Adipocyte (in vitro differentiated cells): ENCODE data around the gene BCL2.

ENCODE experiments used
- DNase-seq: peaks from one replicate; pipeline ENCODE4 v3.0.0-alpha.2; 2015; ENCODE audit warnings: low read depth
- H3K27me3 ChIP-seq: replicated peaks from 2 replicates; pipeline ENCODE4 v1.7.0; 2013; ENCODE audit warnings: mild to moderate bottlenecking, low read length, moderate library complexity; ENCODE audit not compliant: control insufficient read depth, insufficient read depth
- H3K36me3 ChIP-seq: 2 replicates; pipeline ENCODE4 v1.7.0; 2013; ENCODE audit warnings: low read length, mild to moderate bottlenecking, moderate library complexity; ENCODE audit not compliant: control insufficient read depth, insufficient read depth, severe bottlenecking
- H3K4me1 ChIP-seq: 2 replicates; pipeline ENCODE4 v1.7.0; 2013; ENCODE audit warnings: mild to moderate bottlenecking, low read length, moderate library complexity; ENCODE audit not compliant: control insufficient read depth, insufficient read depth
- H3K4me3 ChIP-seq: 2 replicates; pipeline ENCODE4 v1.7.0; 2013; ENCODE audit warnings: mild to moderate bottlenecking, low read length, moderate library complexity
- H3K9ac ChIP-seq: 2 replicates; pipeline ENCODE4 v1.7.0; 2013; ENCODE audit warnings: mild to moderate bottlenecking, low read length, moderate library complexity
- H3K9me3 ChIP-seq: 2 replicates; pipeline ENCODE4 v1.7.0; 2013; ENCODE audit warnings: mild to moderate bottlenecking, low read length, moderate library complexity; ENCODE audit not compliant: control insufficient read depth

The BCL2 gene

GRCh38 chr18:63272638-63273037, 46.9 kb downstream of the BCL2 start:
- H3K9me3 ChIP-seq = no peaks in the 10 kb centered on the region
- H3K9ac ChIP-seq = no peak overlapping the region
- no peaks in the 10 kb centered on the region for H3K36me3 ChIP-seq
- no peaks in the 10 kb centered on the region for H3K27me3 ChIP-seq
- DNase-seq = no peak
- H3K4me3 ChIP-seq = no peak overlapping the region
- peaks cover 11% of the 10 kb centered on the region for H3K4me1 ChIP-seq

DNA sequence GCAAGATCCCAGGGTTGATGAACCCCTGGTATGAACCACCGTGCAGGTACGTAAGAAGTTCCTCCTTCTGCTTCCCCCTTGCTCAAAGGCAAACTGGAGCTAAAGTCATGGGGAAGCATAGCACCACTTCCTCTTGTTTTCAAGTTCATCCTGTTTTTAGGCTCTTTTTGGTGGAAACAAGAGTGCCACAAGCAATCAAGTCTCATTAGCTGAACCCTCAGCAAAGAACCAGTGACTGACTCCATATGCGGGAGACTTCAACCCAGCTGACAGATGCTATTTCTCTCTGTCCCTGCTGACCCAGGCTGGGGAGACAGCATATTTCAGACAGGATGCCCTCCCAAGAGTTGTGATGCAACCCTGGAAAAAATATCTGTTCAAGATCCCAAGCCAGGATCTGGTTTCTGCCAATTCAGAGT, 47.7 kb downstream of the BCL2 start:
- no peak overlapping the region for H3K4me3 ChIP-seq
- DNase-seq = peak; percentile 43
- H3K9me3 ChIP-seq = no peaks in the 10 kb centered on the region
- peaks cover 11% of the 10 kb centered on the region for H3K4me1 ChIP-seq
- no peaks in the 10 kb centered on the region for H3K36me3 ChIP-seq
- H3K9ac ChIP-seq = no peak overlapping the region
- no peaks in the 10 kb centered on the region for H3K27me3 ChIP-seq

DNA sequence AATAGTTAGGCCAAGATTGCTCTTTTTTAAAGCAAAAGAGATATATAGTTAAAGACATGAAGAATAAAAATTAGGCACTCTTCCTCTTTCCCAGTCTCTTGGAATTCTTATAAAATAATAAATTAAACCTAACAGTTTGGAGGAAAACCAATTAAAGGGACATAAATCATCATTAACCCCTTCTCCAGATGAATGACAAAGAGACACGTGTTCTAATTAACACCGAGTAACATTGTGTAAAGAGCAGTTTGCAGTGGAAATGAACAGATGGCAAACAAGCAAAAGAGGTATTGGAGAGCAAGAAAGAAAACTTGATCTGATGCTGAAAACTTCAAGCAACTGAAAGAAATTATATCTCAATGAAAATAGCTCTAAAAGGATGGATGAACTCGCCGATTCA, 48.4 kb downstream of the BCL2 start:
- no peaks in the 10 kb centered on the region for H3K36me3 ChIP-seq
- no peaks in the 10 kb centered on the region for H3K9me3 ChIP-seq
- no peak overlapping the region for H3K4me3 ChIP-seq
- H3K27me3 ChIP-seq = no peaks in the 10 kb centered on the region
- peaks cover 11% of the 10 kb centered on the region for H3K4me1 ChIP-seq
- H3K9ac ChIP-seq = no peak overlapping the region
- no peak for DNase-seq

DNA sequence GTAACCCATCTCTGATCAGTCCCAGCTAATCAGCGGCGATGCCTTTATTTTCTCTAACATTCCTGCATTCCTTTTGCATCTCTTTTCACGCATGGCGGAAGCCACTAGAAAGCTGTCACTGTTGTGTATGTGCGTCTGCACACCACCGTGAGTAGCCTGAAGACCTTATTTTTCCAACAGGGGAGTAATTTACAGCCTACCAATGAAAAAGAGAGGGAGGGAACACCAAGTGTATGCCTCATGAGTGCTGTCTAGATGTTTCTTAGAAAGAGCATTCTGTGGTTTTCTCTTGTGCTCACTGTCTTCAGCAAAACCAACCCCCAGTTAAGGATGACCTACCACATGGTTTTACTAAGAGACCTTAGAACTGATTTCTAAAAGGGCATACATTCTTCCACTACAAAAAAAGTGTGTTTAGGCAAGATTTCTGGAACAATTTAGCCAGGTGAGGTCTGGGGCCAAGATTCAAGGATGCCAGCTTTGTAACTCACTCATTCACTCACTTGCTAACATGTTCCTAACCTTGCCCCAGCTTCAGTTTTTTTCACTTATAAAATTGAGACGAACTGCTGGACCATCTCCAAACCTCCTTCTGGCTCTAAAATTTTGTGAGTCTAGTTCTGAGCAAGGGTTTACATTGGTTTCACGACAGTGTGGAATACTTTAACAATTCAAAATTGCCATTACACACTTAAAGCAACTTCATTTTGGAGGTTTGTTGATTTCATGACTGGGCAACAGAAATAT, 51.4 kb downstream of the BCL2 start:
- H3K27me3 ChIP-seq = no peaks in the 10 kb centered on the region
- H3K9ac ChIP-seq = no peak overlapping the region
- no peak overlapping the region for H3K4me3 ChIP-seq
- no peaks in the 10 kb centered on the region for H3K9me3 ChIP-seq
- H3K36me3 ChIP-seq = no peaks in the 10 kb centered on the region
- H3K4me1 ChIP-seq = peaks cover 14% of the 10 kb centered on the region
- DNase-seq = peak; percentile 1

DNA sequence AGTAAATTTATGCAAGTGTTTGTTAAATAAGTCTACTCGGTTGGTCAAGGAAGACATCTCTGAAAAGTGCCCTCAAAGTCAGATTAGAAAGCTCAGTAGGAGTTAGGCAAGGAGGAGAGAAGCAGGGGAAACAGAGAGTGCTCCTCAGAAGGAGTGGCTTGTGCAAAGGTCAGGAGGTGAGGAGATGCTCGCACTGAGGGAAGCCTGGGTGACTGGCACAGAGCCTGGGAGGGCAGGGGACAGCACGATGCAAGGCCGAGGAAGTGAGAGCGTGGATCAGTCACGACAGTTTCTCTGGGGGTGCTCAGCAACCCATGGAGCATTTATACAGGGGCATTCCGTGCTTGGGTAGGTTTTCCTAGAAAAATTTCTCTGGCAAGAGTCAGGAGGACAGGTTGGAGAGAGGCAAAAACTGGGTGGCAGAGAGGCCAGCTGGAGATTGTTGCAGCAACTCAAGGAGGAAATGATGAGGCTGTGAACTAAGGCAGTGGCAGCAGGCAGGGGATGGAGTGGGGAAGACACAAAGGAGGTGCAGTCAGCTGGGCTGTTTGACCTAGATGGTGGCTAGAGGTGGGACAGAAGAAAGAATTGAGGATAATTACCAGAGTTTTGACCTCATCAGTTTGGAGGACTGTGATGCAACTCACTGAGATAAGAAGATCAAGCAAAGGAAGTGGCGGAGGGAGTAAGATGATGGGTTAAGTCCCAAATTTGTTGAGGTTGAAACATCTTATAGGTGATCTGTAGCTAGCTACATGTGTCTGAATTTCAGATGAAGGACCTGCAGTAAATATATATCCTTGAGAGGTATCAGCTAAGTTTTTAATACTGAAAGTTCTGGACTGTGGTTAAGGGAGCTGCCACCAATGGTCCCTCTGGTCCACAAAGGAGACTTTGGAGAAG, 52.4 kb downstream of the BCL2 start:
- Histone ChIP-seq H3K4me1 (peaks cover 21% of the 10 kb centered on the region), H3K9me3 (no peaks in the 10 kb centered on the region), H3K36me3 (no peaks in the 10 kb centered on the region), H3K27me3 (no peaks in the 10 kb centered on the region), H3K9ac (no peak overlapping the region), H3K4me3 (no peak overlapping the region)
- no peak for DNase-seq

- Histone ChIP-seq H3K36me3 (no peaks in the 10 kb centered on the region), H3K4me3 (no peak overlapping the region), H3K4me1 (peaks cover 14% of the 10 kb centered on the region), H3K9ac (no peak overlapping the region), H3K9me3 (peaks cover 4% of the 10 kb centered on the region), H3K27me3 (no peaks in the 10 kb centered on the region)
- DNase-seq = no peak
Observed at GRCh38 chr18:63265326-63265725, 54.2 kb downstream of the BCL2 start.

- Histone ChIP-seq H3K36me3 (no peaks in the 10 kb centered on the region), H3K4me1 (peaks cover 14% of the 10 kb centered on the region), H3K9me3 (peaks cover 4% of the 10 kb centered on the region), H3K4me3 (no peak overlapping the region), H3K9ac (no peak overlapping the region), H3K27me3 (no peaks in the 10 kb centered on the region)
- DNase-seq = no peak
Observed at GRCh38 chr18:63264871-63265270, 54.7 kb downstream of the BCL2 start.

DNA sequence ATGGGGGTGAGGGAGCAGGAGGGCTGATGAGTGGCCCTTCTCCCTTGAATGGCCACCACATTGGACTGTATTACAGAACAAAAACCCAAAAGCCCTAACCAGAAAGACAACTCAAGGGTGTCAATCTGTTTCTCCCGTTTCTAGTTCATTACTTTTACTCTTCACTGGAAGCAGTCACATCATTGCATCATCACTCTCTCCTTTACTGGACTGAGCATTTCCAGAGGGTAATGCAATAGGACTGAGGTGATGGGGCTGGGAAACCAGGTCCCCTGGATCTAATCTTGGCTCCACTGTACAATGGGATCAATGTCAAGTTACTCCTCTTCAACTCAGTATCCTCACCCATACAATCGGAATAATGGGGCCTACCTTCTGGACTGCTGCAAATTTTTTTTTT, 56.1 kb downstream of the BCL2 start:
- peaks cover 4% of the 10 kb centered on the region for H3K9me3 ChIP-seq
- H3K4me1 ChIP-seq = peaks cover 14% of the 10 kb centered on the region
- H3K9ac ChIP-seq = peak overlapping the region; percentile 79
- H3K4me3 ChIP-seq = peak overlapping the region; percentile 50
- no peaks in the 10 kb centered on the region for H3K36me3 ChIP-seq
- DNase-seq = no peak
- H3K27me3 ChIP-seq = no peaks in the 10 kb centered on the region

- Histone ChIP-seq H3K9ac (peak overlapping the region; percentile 79), H3K36me3 (no peaks in the 10 kb centered on the region), H3K9me3 (peaks cover 4% of the 10 kb centered on the region), H3K4me3 (peak overlapping the region; percentile 50), H3K4me1 (peaks cover 14% of the 10 kb centered on the region), H3K27me3 (no peaks in the 10 kb centered on the region)
- DNase-seq = no peak
Observed at GRCh38 chr18:63262369-63263335, 56.9 kb downstream of the BCL2 start.

GRCh38 chr18:63261029-63261428, 58.5 kb downstream of the BCL2 start:
- no peak for DNase-seq
- no peak overlapping the region for H3K4me3 ChIP-seq
- H3K9ac ChIP-seq = no peak overlapping the region
- no peaks in the 10 kb centered on the region for H3K36me3 ChIP-seq
- H3K27me3 ChIP-seq = no peaks in the 10 kb centered on the region
- H3K4me1 ChIP-seq = peaks cover 14% of the 10 kb centered on the region
- peaks cover 4% of the 10 kb centered on the region for H3K9me3 ChIP-seq

GRCh38 chr18:63260380-63260754, 59.2 kb downstream of the BCL2 start:
- Histone ChIP-seq H3K4me1 (peaks cover 14% of the 10 kb centered on the region), H3K9ac (no peak overlapping the region), H3K4me3 (no peak overlapping the region), H3K9me3 (peaks cover 4% of the 10 kb centered on the region), H3K27me3 (no peaks in the 10 kb centered on the region), H3K36me3 (no peaks in the 10 kb centered on the region)
- no peak for DNase-seq
